GM23248 (cell line): Measurements from ENCODE around the gene SMTNL2. TPM values are rescaled to one million over a fixed set of nuclear protein-coding genes. Genes with fewer than 3 reads are reported as not detected.

Source experiments
- DNase-seq: peaks from one replicate; pipeline ENCODE4 v3.0.0-alpha.2; 2015
- H2AFZ ChIP-seq: fragments of 200-600 bp; sonication (generic); 2 replicates; pipeline ENCODE4 v1.6.1; 2016; ENCODE audit warnings: antibody characterized with exemption
- H3F3A ChIP-seq: fragments of 200-600 bp; sonication (generic); 2 replicates; pipeline ENCODE4 v1.6.1; 2016; ENCODE audit warnings: mild to moderate bottlenecking, antibody characterized with exemption, mixed run types; ENCODE audit not compliant: insufficient read depth
- H3K27ac ChIP-seq: fragments of 200-600 bp; sonication (generic); 2 replicates; pipeline ENCODE4 v1.5.1; 2016; ENCODE audit warnings: mild to moderate bottlenecking
- H3K27me3 ChIP-seq: fragments of 200-600 bp; sonication (generic); replicated peaks from 2 replicates; pipeline ENCODE4 v1.6.1; 2016; ENCODE audit warnings: mild to moderate bottlenecking; ENCODE audit not compliant: insufficient read depth
- H3K36me3 ChIP-seq: fragments of 200-600 bp; sonication (generic); 2 replicates; pipeline ENCODE4 v1.6.1; 2016; ENCODE audit warnings: low read depth, mild to moderate bottlenecking
- H3K4me1 ChIP-seq: fragments of 200-600 bp; sonication (generic); 2 replicates; pipeline ENCODE4 v1.6.1; 2016; ENCODE audit warnings: mild to moderate bottlenecking; ENCODE audit not compliant: insufficient read depth
- H3K4me2 ChIP-seq: fragments of 200-600 bp; sonication (generic); one replicate; pipeline ENCODE4 v1.6.1; 2016; ENCODE audit warnings: mild to moderate bottlenecking; ENCODE audit not compliant: unreplicated experiment
- H3K4me3 ChIP-seq: fragments of 200-600 bp; sonication (generic); 2 replicates; pipeline ENCODE4 v1.5.1; 2016; ENCODE audit warnings: mild to moderate bottlenecking
- H3K79me2 ChIP-seq: fragments of 200-600 bp; sonication (generic); 2 replicates; pipeline ENCODE4 v1.6.1; 2016; ENCODE audit warnings: mild to moderate bottlenecking; ENCODE audit not compliant: insufficient read depth
- H3K9ac ChIP-seq: fragments of 200-600 bp; sonication (generic); 2 replicates; pipeline ENCODE4 v1.6.1; 2016; ENCODE audit warnings: mild to moderate bottlenecking
- H3K9me2 ChIP-seq: fragments of 200-600 bp; sonication (generic); 2 replicates; pipeline ENCODE4 v1.6.1; 2016; ENCODE audit warnings: mixed run types, mild to moderate bottlenecking, moderate library complexity; ENCODE audit not compliant: insufficient read depth
- H3K9me3 ChIP-seq: fragments of 200-600 bp; sonication (generic); one replicate; pipeline ENCODE4 v1.6.1; 2017; ENCODE audit warnings: low read depth
- H4K20me1 ChIP-seq: fragments of 200-600 bp; sonication (generic); 2 replicates; pipeline ENCODE4 v1.6.0; 2016; ENCODE audit not compliant: insufficient read depth
- EZH2 ChIP-seq: fragments of 200-600 bp; sonication (generic); IDR thresholded peaks from 2 replicates; pipeline ENCODE4 v1.6.1; 2018; ENCODE audit warnings: antibody characterized with exemption, mild to moderate bottlenecking; ENCODE audit not compliant: insufficient read depth, poor library complexity, severe bottlenecking
- EZH2phosphoT487 ChIP-seq: fragments of 200-600 bp; sonication (generic); IDR thresholded peaks from 2 replicates; pipeline ENCODE4 v1.6.1; 2018; ENCODE audit warnings: antibody characterized with exemption, moderate library complexity, mild to moderate bottlenecking, low read depth; ENCODE audit not compliant: insufficient read depth
- WGBS, 2 experiments: methylation state at CpG; one replicate each; pipeline ENCODE4 v1.1.6; 2015 to 2017; ENCODE audit warnings: low lambda C conversion rate in 2 of 2, low coverage in 1 of 2; ENCODE audit errors: missing lambda C conversion rate in 2 of 2; 5-methylcytosine and 5-hydroxymethylcytosine counted together
- in situ Hi-C: fragments of 300-500 bp; cut with MboI; formaldehyde crosslinking; loops from 2 replicates; pipeline ENCODE4 v1.15.0; 2020
- polyA plus RNA-seq: library from polyadenylated mRNA; unstranded; fragments of >200 nt; fragmentation: Nextera tagmentation; extraction: Ambion mirVana; gene quantifications from 2 replicates; pipeline ENCODE4 v1.2.1, GENCODE V29; 2016
- total RNA-seq: library from RNA; depleted of rRNA; stranded (reverse); fragments of >200 nt; shearing (Covaris generic); gene quantifications from 2 replicates; pipeline ENCODE4 v1.2.3, GENCODE V29; 2014

The SMTNL2 gene
- total and polyA plus RNA-seq, 2 experiments from 2014 or later: not detected

DNA sequence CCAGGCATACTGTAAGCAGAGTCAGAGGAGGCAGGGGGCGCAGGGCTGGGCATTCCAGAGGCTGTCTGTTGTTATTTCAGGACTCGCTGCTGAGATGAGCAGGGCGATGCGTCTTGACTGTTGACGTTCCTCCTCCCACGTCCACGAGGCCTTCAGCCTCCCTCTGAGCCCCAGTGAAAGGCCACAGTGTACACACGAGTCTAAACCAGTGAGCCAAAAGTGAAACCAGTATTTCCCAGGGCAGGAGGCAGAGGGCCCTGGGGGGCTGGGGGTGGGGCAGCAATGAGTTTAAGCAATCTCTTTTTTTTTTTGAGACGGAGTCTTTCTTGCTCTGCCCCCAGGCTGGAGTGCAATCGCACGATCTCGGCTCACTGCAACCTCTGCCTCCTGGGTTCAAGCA, 21.5 kb downstream of the SMTNL2 start:
- Histone ChIP-seq H3K79me2 (no peaks in the 10 kb centered on the region), H4K20me1 (no peaks in the 10 kb centered on the region), H3K4me3 (no peak overlapping the region), H3K9me3 (no peaks in the 10 kb centered on the region), H3K9me2 (no peaks in the 10 kb centered on the region), H2AFZ (no peak overlapping the region), H3K27me3 (peaks cover 35% of the 10 kb centered on the region), H3K27ac (no peak overlapping the region), H3K4me1 (no peaks in the 10 kb centered on the region), H3K36me3 (no peaks in the 10 kb centered on the region), H3K9ac (no peak overlapping the region), H3K4me2 (no peak overlapping the region), H3F3A (no peaks in the 10 kb centered on the region)
- in situ Hi-C loops: no loop called here
- TF ChIP-seq EZH2 (no peak), EZH2phosphoT487 (no peak)
- WGBS, 2 experiments: 74 to 84% methylated on average over 9 to 12 of the region's 12 CpGs
- DNase-seq: no peak

DNA sequence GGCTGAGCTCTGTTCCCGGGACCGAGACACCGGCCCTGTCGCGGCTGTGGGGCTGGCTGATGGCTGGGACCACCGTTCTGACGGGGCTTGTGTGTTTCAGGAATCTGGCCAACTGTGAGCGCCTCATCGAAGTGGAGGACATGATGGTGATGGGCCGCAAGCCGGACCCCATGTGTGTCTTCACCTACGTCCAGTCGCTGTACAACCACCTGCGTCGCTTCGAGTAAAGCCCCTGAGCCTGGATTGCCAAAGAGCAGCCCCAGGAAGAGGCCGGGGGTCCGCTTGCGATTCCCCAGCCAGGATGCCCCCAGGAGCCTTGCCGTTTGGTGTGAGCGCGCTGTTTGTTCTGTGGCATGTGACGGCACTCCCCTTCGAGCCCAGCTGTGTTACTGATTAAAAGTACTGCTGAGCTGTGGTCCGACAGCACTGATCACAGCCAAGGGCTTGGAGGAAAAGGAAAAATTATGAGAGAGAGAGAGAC, 23.0 kb downstream of the SMTNL2 start:
- Histone ChIP-seq H4K20me1 (no peaks in the 10 kb centered on the region), H3K36me3 (no peaks in the 10 kb centered on the region), H3K27me3 (peaks cover 42% of the 10 kb centered on the region), H3F3A (no peaks in the 10 kb centered on the region), H3K4me3 (no peak overlapping the region), H2AFZ (0 out of 2 replicates have a peak overlapping the region, but pooled peaks have one; percentile 17), H3K79me2 (no peaks in the 10 kb centered on the region), H3K4me2 (no peak overlapping the region), H3K9me2 (no peaks in the 10 kb centered on the region), H3K27ac (no peak overlapping the region), H3K9me3 (no peaks in the 10 kb centered on the region), H3K4me1 (no peaks in the 10 kb centered on the region), H3K9ac (no peak overlapping the region)
- in situ Hi-C loops: no loop called here
- WGBS, 2 experiments: 55 to 56% methylated on average over 25 of the region's 25 CpGs
- no peak for TF ChIP-seq EZH2
- no peak for TF ChIP-seq EZH2phosphoT487
- DNase-seq: no peak

- H3K4me2 ChIP-seq: no peak overlapping the region
- in situ Hi-C loops: no loop called here
- H3K9me2 ChIP-seq: no peaks in the 10 kb centered on the region
- H3K9me3 ChIP-seq: no peaks in the 10 kb centered on the region
- H3K36me3 ChIP-seq: no peaks in the 10 kb centered on the region
- 0 out of 2 replicates have a peak overlapping the region, but pooled peaks have one; percentile 17 for H2AFZ ChIP-seq
- no peak for TF ChIP-seq EZH2phosphoT487
- no peak for TF ChIP-seq EZH2
- DNase-seq: peak; percentile 60
- 9 to 10% methylated on average over 9 of the region's 9 CpGs for WGBS, 2 experiments
- H3K4me1 ChIP-seq: no peaks in the 10 kb centered on the region
- H3K79me2 ChIP-seq: no peaks in the 10 kb centered on the region
- no peaks in the 10 kb centered on the region for H3F3A ChIP-seq
- H3K27me3 ChIP-seq: peaks cover 42% of the 10 kb centered on the region
- H3K27ac ChIP-seq: no peak overlapping the region
- no peaks in the 10 kb centered on the region for H4K20me1 ChIP-seq
- no peak overlapping the region for H3K4me3 ChIP-seq
- H3K9ac ChIP-seq: no peak overlapping the region
These were observed 23.5 kb downstream of the SMTNL2 start for GRCh38 chr17:4607773-4608187.

DNA sequence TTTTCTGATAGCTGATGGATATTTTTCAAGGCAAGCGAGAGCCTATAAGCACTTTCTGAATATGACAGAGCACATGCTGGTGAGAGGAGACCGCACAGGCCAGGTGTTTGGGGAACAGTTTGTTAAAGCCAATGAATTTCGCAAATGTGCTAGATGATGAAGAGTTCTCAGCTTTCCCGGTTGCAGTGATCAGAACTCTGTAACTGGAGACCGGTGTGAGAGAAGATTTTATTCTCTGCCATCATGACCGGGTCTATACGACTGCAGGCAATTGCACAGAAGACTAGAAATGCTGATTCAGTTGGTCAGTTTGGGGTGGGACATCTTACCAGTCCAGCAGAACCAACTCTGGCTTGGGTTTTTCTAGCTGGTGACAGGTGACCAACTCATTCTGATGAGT, 25.4 kb downstream of the SMTNL2 start:
- Histone ChIP-seq H3K9me2 (no peaks in the 10 kb centered on the region), H3K4me2 (no peak overlapping the region), H3K36me3 (no peaks in the 10 kb centered on the region), H3K27me3 (peaks cover 46% of the 10 kb centered on the region), H3K9me3 (no peaks in the 10 kb centered on the region), H4K20me1 (no peaks in the 10 kb centered on the region), H3F3A (no peaks in the 10 kb centered on the region), H3K79me2 (no peaks in the 10 kb centered on the region), H3K4me3 (no peak overlapping the region), H2AFZ (no peak overlapping the region), H3K9ac (no peak overlapping the region), H3K27ac (no peak overlapping the region), H3K4me1 (no peaks in the 10 kb centered on the region)
- in situ Hi-C loops: no loop called here
- 81 to 82% methylated on average over 7 of the region's 7 CpGs for WGBS, 2 experiments
- DNase-seq: no peak
- TF ChIP-seq EZH2phosphoT487: no peak

- H3K27me3 ChIP-seq: peaks cover 45% of the 10 kb centered on the region
- H3K4me1 ChIP-seq: no peaks in the 10 kb centered on the region
- TF ChIP-seq EZH2 (no peak), EZH2phosphoT487 (no peak)
- no peaks in the 10 kb centered on the region for H3K36me3 ChIP-seq
- H3K27ac ChIP-seq: no peak overlapping the region
- no peaks in the 10 kb centered on the region for H3K79me2 ChIP-seq
- no peak overlapping the region for H3K4me3 ChIP-seq
- no peak for DNase-seq
- no peaks in the 10 kb centered on the region for H4K20me1 ChIP-seq
- no peaks in the 10 kb centered on the region for H3K9me2 ChIP-seq
- in situ Hi-C loops: no loop called here
- 69 to 73% methylated on average over 5 of the region's 5 CpGs for WGBS, 2 experiments
- H3F3A ChIP-seq: no peaks in the 10 kb centered on the region
- H3K9me3 ChIP-seq: no peaks in the 10 kb centered on the region
- H3K4me2 ChIP-seq: no peak overlapping the region
- no peak overlapping the region for H3K9ac ChIP-seq
- no peak overlapping the region for H2AFZ ChIP-seq
These were observed 25.8 kb downstream of the SMTNL2 start for GRCh38 chr17:4610162-4610561.
